ENCODE results near the gene PRMT9. TPM values are rescaled to one million over a fixed set of nuclear protein-coding genes. Genes with fewer than 3 reads are reported as not detected.

The PRMT9 gene
- total and polyA plus RNA-seq, 2 donors (not counting 1 experiment from before 2014, with no cell fraction given) = 5.6 to 11.0 TPM

GRCh38 chr4:147691820-147692219, 7.9 kb upstream of the PRMT9 start:
- WGBS (ENCODE audit: insufficient coverage) = no CpG with 5 or more reads among the region's 2 CpGs
- Histone ChIP-seq H3K9me3 (ENCODE audit: control extremely low read depth in 1 of 3, control insufficient read depth in 2 of 3, insufficient read depth in 1 of 3, low read length in 2 of 3) (no peaks in the 10 kb centered on the region), H3K4me1 (ENCODE audit: control insufficient read depth in 2 of 2, insufficient read depth in 2 of 2, low read length in 2 of 2) (no peaks in the 10 kb centered on the region), H3K79me2 (ENCODE audit: control insufficient read depth, insufficient read depth, low read length) (no peaks in the 10 kb centered on the region), H3K27ac (ENCODE audit: low read length in 2 of 2) (no peak overlapping the region), H3K4me2 (replicated peaks; ENCODE audit: low read depth, low read length, poor library complexity, severe bottlenecking) (no peak overlapping the region), H4K20me1 (ENCODE audit: control insufficient read depth, insufficient read depth, low read length, poor library complexity, severe bottlenecking) (no peaks in the 10 kb centered on the region), H3K4me3 (ENCODE audit: control extremely low read depth in 1 of 5, extremely low read depth in 1 of 5, insufficient read depth in 1 of 5, low read depth in 2 of 5, low read length in 4 of 5) (no peak overlapping the region), H2AFZ (ENCODE audit: insufficient read depth, low read depth, low read length, poor library complexity, severe bottlenecking) (no peak overlapping the region), H3K9ac (ENCODE audit: low read length) (no peak overlapping the region), H3K27me3 (replicated peaks in 1 of 4; ENCODE audit: control extremely low read depth in 1 of 4, control insufficient read depth in 3 of 4, insufficient read depth in 4 of 4, low read length in 3 of 4) (peaks cover 0 to 14% (median 6%) of the 10 kb centered on the region in 4 experiments), H3K36me3 (replicated peaks in 1 of 2; ENCODE audit: control extremely low read depth in 1 of 2, control insufficient read depth in 1 of 2, extremely low read depth in 1 of 2, insufficient read depth in 2 of 2, low read length in 1 of 2) (no peaks in the 10 kb centered on the region)
- ATAC-seq (ENCODE audit: low read depth) (no peak), DNase-seq (no peak)
- H3K27me3 Mint-ChIP-seq = peaks cover 21% of the 10 kb centered on the region
- TF ChIP-seq EZH2 (IDR thresholded peaks at IDR 0.05; ENCODE audit: borderline replicate concordance, insufficient read depth, low read depth, low read length, poor library complexity, severe bottlenecking) (no peak), CTCF (IDR thresholded peaks at IDR 0.05) (no peak)
- H3K4me1 Mint-ChIP-seq = no peaks in the 10 kb centered on the region
- no peak overlapping the region for H3K27ac Mint-ChIP-seq
- POLR2A ChIA-PET = no interaction called here
- intact Hi-C loops (cut with micrococcal nuclease) = no loop called here
- H3K9me3 Mint-ChIP-seq (ENCODE audit: insufficient read depth) = no peaks in the 10 kb centered on the region
- H3K4me3 Mint-ChIP-seq = no peak overlapping the region
- CTCF ChIA-PET = no interaction called here

GRCh38 chr4:147689067-147689466, 5.1 kb upstream of the PRMT9 start:
- Mint-ChIP-seq H3K27me3 (peaks cover 12% of the 10 kb centered on the region), H3K4me3 (no peak overlapping the region), H3K9me3 (ENCODE audit: insufficient read depth) (no peaks in the 10 kb centered on the region), H3K4me1 (peaks cover 11% of the 10 kb centered on the region), H3K27ac (no peak overlapping the region)
- Histone ChIP-seq H3K79me2 (ENCODE audit: control insufficient read depth, insufficient read depth, low read length) (no peaks in the 10 kb centered on the region), H3K4me3 (ENCODE audit: control extremely low read depth in 1 of 5, extremely low read depth in 1 of 5, insufficient read depth in 1 of 5, low read depth in 2 of 5, low read length in 4 of 5) (no peak overlapping the region), H3K4me2 (replicated peaks; ENCODE audit: low read depth, low read length, poor library complexity, severe bottlenecking) (no peak overlapping the region), H3K9ac (ENCODE audit: low read length) (no peak overlapping the region), H3K27me3 (replicated peaks in 1 of 4; ENCODE audit: control extremely low read depth in 1 of 4, control insufficient read depth in 3 of 4, insufficient read depth in 4 of 4, low read length in 3 of 4) (peaks cover 0 to 14% (median 6%) of the 10 kb centered on the region in 4 experiments), H3K9me3 (ENCODE audit: control extremely low read depth in 1 of 3, control insufficient read depth in 2 of 3, insufficient read depth in 1 of 3, low read length in 2 of 3) (no peaks in the 10 kb centered on the region), H3K27ac (ENCODE audit: low read length in 2 of 2) (no peak overlapping the region), H4K20me1 (ENCODE audit: control insufficient read depth, insufficient read depth, low read length, poor library complexity, severe bottlenecking) (no peaks in the 10 kb centered on the region), H3K4me1 (ENCODE audit: control insufficient read depth in 2 of 2, insufficient read depth in 2 of 2, low read length in 2 of 2) (peaks cover 5 to 7% of the 10 kb centered on the region in 2 donors), H2AFZ (ENCODE audit: insufficient read depth, low read depth, low read length, poor library complexity, severe bottlenecking) (no peak overlapping the region), H3K36me3 (replicated peaks in 1 of 2; ENCODE audit: control extremely low read depth in 1 of 2, control insufficient read depth in 1 of 2, extremely low read depth in 1 of 2, insufficient read depth in 2 of 2, low read length in 1 of 2) (no peaks in the 10 kb centered on the region)
- POLR2A ChIA-PET = no interaction called here
- intact Hi-C loops (cut with micrococcal nuclease) = no loop called here
- CTCF ChIA-PET = no interaction called here
- 21% methylated on average over 3 of the region's 4 CpGs for WGBS (ENCODE audit: insufficient coverage)
- TF ChIP-seq CTCF (IDR thresholded peaks at IDR 0.05) (no peak), EZH2 (IDR thresholded peaks at IDR 0.05; ENCODE audit: borderline replicate concordance, insufficient read depth, low read depth, low read length, poor library complexity, severe bottlenecking) (no peak)
- ATAC-seq (ENCODE audit: low read depth) (no peak), DNase-seq (no peak)

Measured in B cell (primary cell).